Activated T-helper 9 cell treated with anti-CD3 and anti-CD28 coated beads, Interleukin-2, amount 50 U/mL, for 16 hours (primary cell): Measurements from ENCODE around the gene SLC66A1.

ENCODE experiments used
- DNase-seq: peaks from one replicate; pipeline ENCODE4 v3.0.0-alpha.2; 2020; ENCODE audit warnings: low read depth

Gene SLC66A1

DNA sequence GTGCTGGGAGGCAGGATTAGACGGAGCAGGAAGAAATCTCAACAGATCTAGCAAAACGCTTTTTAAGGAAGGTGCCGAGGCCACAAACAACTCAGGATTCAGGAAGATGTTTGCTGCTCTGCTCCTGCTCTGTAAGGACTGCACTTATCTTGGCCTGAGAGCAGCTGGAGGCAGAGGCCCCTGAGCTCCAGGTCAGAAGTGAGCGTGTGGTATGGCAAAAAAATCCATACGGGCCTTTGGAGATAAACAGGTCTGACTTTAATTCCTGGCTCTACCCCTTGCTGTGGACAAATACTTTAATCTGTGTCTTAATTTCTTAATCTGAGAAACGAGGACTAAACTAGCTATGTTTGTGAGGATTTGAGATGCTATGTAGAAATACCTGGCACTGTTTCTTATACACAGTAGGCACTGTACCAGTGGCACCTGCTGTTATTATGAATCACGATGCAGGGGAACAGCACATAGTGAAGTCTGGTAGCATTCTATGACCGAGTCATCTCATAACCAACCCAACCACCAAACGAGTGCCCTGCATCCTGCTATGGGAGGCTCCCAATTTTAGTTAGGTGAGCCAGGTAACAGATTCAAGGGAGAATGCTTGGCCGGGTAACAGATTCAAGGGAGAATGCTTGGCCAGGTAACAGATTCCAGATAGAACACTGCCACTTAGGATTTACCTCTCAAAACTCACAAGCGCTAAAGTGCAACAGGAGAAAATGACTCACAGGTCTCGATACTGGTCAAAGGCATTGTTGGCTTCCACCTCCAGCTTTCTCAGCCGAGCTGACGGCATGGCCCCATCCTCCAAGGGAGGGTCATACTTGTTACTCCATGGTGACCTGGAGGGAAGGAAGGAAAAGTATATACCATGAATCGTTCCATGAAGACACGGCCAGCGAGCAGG lies 65.9 kb downstream of the SLC66A1 start:
- DNase-seq: no peak
